ENCODE data around the gene ADGRA1.

Gene ADGRA1

GRCh38 chr10:133056001-133056400 is 31.7 kb upstream of the ADGRA1 start:
- DNase-seq (ENCODE audit: low spot score): no peak

GRCh38 chr10:133056651-133057178 is 31.0 kb upstream of the ADGRA1 start:
- no peak for DNase-seq (ENCODE audit: low spot score)

- no peak for DNase-seq (ENCODE audit: low spot score)
Observed at GRCh38 chr10:133058331-133059092, 29.2 kb upstream of the ADGRA1 start.

- DNase-seq (ENCODE audit: low spot score): no peak
Observed at GRCh38 chr10:133059093-133059470, 28.6 kb upstream of the ADGRA1 start.

GRCh38 chr10:133059571-133059970 is 28.2 kb upstream of the ADGRA1 start:
- no peak for DNase-seq (ENCODE audit: low spot score)

- no peak for DNase-seq (ENCODE audit: low spot score)
Observed at GRCh38 chr10:133060022-133060421, 27.7 kb upstream of the ADGRA1 start.

GRCh38 chr10:133060466-133060865 is 27.3 kb upstream of the ADGRA1 start:
- no peak for DNase-seq (ENCODE audit: low spot score)

GRCh38 chr10:133060881-133061280 is 26.8 kb upstream of the ADGRA1 start:
- no peak for DNase-seq (ENCODE audit: low spot score)

- DNase-seq (ENCODE audit: low spot score): no peak
Observed at GRCh38 chr10:133061296-133062038, 26.3 kb upstream of the ADGRA1 start.

- DNase-seq (ENCODE audit: low spot score): no peak
Observed at GRCh38 chr10:133062085-133062484, 25.6 kb upstream of the ADGRA1 start.

GRCh38 chr10:133062635-133063034 is 25.1 kb upstream of the ADGRA1 start:
- no peak for DNase-seq (ENCODE audit: low spot score)

- no peak for DNase-seq (ENCODE audit: low spot score)
Observed at GRCh38 chr10:133067149-133068105, 20.3 kb upstream of the ADGRA1 start.

GRCh38 chr10:133068111-133069032 is 19.4 kb upstream of the ADGRA1 start:
- DNase-seq (ENCODE audit: low spot score): no peak

- no peak for DNase-seq (ENCODE audit: low spot score)
Observed at GRCh38 chr10:133069033-133069525, 18.6 kb upstream of the ADGRA1 start.

GRCh38 chr10:133070405-133070804 is 17.3 kb upstream of the ADGRA1 start:
- no peak for DNase-seq (ENCODE audit: low spot score)

- no peak for DNase-seq (ENCODE audit: low spot score)
Observed at GRCh38 chr10:133070810-133071209, 16.9 kb upstream of the ADGRA1 start.

GRCh38 chr10:133071733-133072132 is 16.0 kb upstream of the ADGRA1 start:
- DNase-seq (ENCODE audit: low spot score): no peak

GRCh38 chr10:133072196-133072595 is 15.5 kb upstream of the ADGRA1 start:
- DNase-seq (ENCODE audit: low spot score): no peak

GRCh38 chr10:133072720-133073390 is 14.9 kb upstream of the ADGRA1 start:
- no peak for DNase-seq (ENCODE audit: low spot score)
